ENCODE data around the gene C10orf90.

Gene C10orf90

GRCh38 chr10:126503392-126504062 is 167.0 kb downstream of the C10orf90 start:
- DNase-seq (ENCODE audit: low read depth): no peak

GRCh38 chr10:126502441-126502840 is 168.1 kb downstream of the C10orf90 start:
- peak; percentile 18 for DNase-seq (ENCODE audit: low read depth)

- no peak for DNase-seq (ENCODE audit: low read depth)
These were observed 168.7 kb downstream of the C10orf90 start for GRCh38 chr10:126501828-126502227.

GRCh38 chr10:126500866-126501265 is 169.6 kb downstream of the C10orf90 start:
- peak; percentile 88 for DNase-seq (ENCODE audit: low read depth)

- DNase-seq (ENCODE audit: low read depth): no peak
These were observed 170.3 kb downstream of the C10orf90 start for GRCh38 chr10:126500185-126500584.

GRCh38 chr10:126499744-126500143 is 170.7 kb downstream of the C10orf90 start:
- DNase-seq (ENCODE audit: low read depth): peak; percentile 4

GRCh38 chr10:126497672-126498071 is 172.8 kb downstream of the C10orf90 start:
- DNase-seq (ENCODE audit: low read depth): no peak

- DNase-seq (ENCODE audit: low read depth): no peak
These were observed 173.5 kb downstream of the C10orf90 start for GRCh38 chr10:126496771-126497545.

GRCh38 chr10:126491476-126491875 is 179.0 kb downstream of the C10orf90 start:
- no peak for DNase-seq (ENCODE audit: low read depth)

- no peak for DNase-seq (ENCODE audit: low read depth)
These were observed 189.3 kb downstream of the C10orf90 start for GRCh38 chr10:126481181-126481580.

GRCh38 chr10:126480648-126481047 is 189.8 kb downstream of the C10orf90 start:
- DNase-seq (ENCODE audit: low read depth): no peak

- no peak for DNase-seq (ENCODE audit: low read depth)
These were observed 191.1 kb downstream of the C10orf90 start for GRCh38 chr10:126479280-126479895.

- no peak for DNase-seq (ENCODE audit: low read depth)
These were observed 191.9 kb downstream of the C10orf90 start for GRCh38 chr10:126478546-126478945.

GRCh38 chr10:126476246-126476645 is 194.2 kb downstream of the C10orf90 start:
- no peak for DNase-seq (ENCODE audit: low read depth)

GRCh38 chr10:126475074-126475691 is 195.3 kb downstream of the C10orf90 start:
- DNase-seq (ENCODE audit: low read depth): no peak

GRCh38 chr10:126474031-126474430 is 196.5 kb downstream of the C10orf90 start:
- no peak for DNase-seq (ENCODE audit: low read depth)

- DNase-seq (ENCODE audit: low read depth): no peak
These were observed 199.5 kb downstream of the C10orf90 start for GRCh38 chr10:126470991-126471390.

- DNase-seq (ENCODE audit: low read depth): no peak
These were observed 200.8 kb downstream of the C10orf90 start for GRCh38 chr10:126469692-126470091.

GRCh38 chr10:126468876-126469643 is 201.4 kb downstream of the C10orf90 start:
- DNase-seq (ENCODE audit: low read depth): peak; percentile 56

GRCh38 chr10:126468467-126468866 is 202.0 kb downstream of the C10orf90 start:
- DNase-seq (ENCODE audit: low read depth): no peak

GRCh38 chr10:126465771-126466170 is 204.7 kb downstream of the C10orf90 start:
- DNase-seq (ENCODE audit: low read depth): no peak

- no peak for DNase-seq (ENCODE audit: low read depth)
These were observed 207.2 kb downstream of the C10orf90 start for GRCh38 chr10:126463286-126463685.

All from EH (cell line).